Endothelial cell of umbilical vein (primary cell): ENCODE results near the gene TPRA1. TPM values are rescaled to one million over a fixed set of nuclear protein-coding genes. Genes with fewer than 3 reads are reported as not detected.

Source experiments
- BruUV-seq: library from RNA; stranded (reverse); fragments of 400-500 nt; replicated peaks from 2 replicates; lab custom pipeline; 2021; lab: Mats Ljungman, UMichigan
- CTCF ChIA-PET: fragments of 300-600, 350-600 bp; sonication (Branson Sonifier 250); formaldehyde crosslinking; loops from one replicate; lab custom pipeline; 2021; ENCODE audit warnings: antibody characterized with exemption, inconsistent platforms; lab: Charles Lee
- POLR2A ChIA-PET: fragments of 300-600, 350-600 bp; sonication (Branson Sonifier 250); formaldehyde crosslinking; loops from one replicate; lab custom pipeline; 2021; ENCODE audit warnings: antibody characterized with exemption, inconsistent platforms; lab: Charles Lee
- DNase-seq: peaks from one replicate; pipeline ENCODE4 v3.0.0-alpha.2; 2011; ENCODE audit warnings: low read depth, low spot score
- FAIRE-seq: peaks from 2 replicates; lab custom pipeline; 2011; peaks lifted over from hg19 to GRCh38; lab: Jason Lieb, UNC
- H2AFZ ChIP-seq: 2 replicates; pipeline ENCODE4 v1.6.0; 2012; ENCODE audit warnings: low read depth, low read length, control low read depth, inconsistent platforms
- H3K27ac ChIP-seq: 2 replicates; pipeline ENCODE4 v1.5.1; 2011; ENCODE audit warnings: low read depth, mild to moderate bottlenecking, control low read depth, low read length, moderate library complexity; ENCODE audit not compliant: insufficient read depth
- H3K27me3 ChIP-seq, 2 experiments: 2 replicates each; pipeline versions ENCODE4 v1.6.0 to v1.6.1; 2011; ENCODE audit warnings: low read length in 2 of 2, mixed read lengths in 1 of 2; ENCODE audit not compliant: control insufficient read depth in 2 of 2, insufficient read depth in 2 of 2
- H3K36me3 ChIP-seq, 2 experiments: 2 replicates in 1 of 2; 3 replicates in 1 of 2; pipeline ENCODE4 v1.5.1; 2011; ENCODE audit warnings: low read length in 2 of 2, mild to moderate bottlenecking in 1 of 2, moderate library complexity in 1 of 2; ENCODE audit not compliant: control insufficient read depth in 2 of 2, insufficient read depth in 2 of 2; ENCODE audit errors: extremely low read depth in 1 of 2
- H3K4me1 ChIP-seq: 3 replicates; pipeline ENCODE4 v1.5.1; 2011; ENCODE audit warnings: mild to moderate bottlenecking, low read length; ENCODE audit not compliant: control insufficient read depth, insufficient read depth; ENCODE audit errors: extremely low read depth
- H3K4me2 ChIP-seq: 2 replicates; pipeline ENCODE4 v1.6.1; 2011; ENCODE audit warnings: low read length, control low read depth, mixed read lengths; ENCODE audit not compliant: insufficient read depth
- H3K4me3 ChIP-seq, 3 experiments: fragments of 200-600 bp in 1 of 3; sonication (generic), shearing (Covaris generic) in 1 of 3; replicated peaks in 1 of 3; 2 replicates each; pipeline ENCODE4 v1.5.1; 2011 to 2016; ENCODE audit warnings: control low read depth in 3 of 3, low read length in 3 of 3, mild to moderate bottlenecking in 2 of 3, inconsistent platforms in 1 of 3, low read depth in 1 of 3, moderate library complexity in 1 of 3; ENCODE audit not compliant: insufficient read depth in 1 of 3
- H3K79me2 ChIP-seq: 2 replicates; pipeline ENCODE4 v1.6.0; 2012; ENCODE audit warnings: low read length, inconsistent platforms; ENCODE audit not compliant: control insufficient read depth, insufficient read depth
- H3K9ac ChIP-seq: replicated peaks from 2 replicates; pipeline ENCODE3; 2011; ENCODE audit warnings: low read length, control low read depth; ENCODE audit not compliant: insufficient read depth; ENCODE audit errors: extremely low read depth
- H3K9me1 ChIP-seq: replicated peaks from 3 replicates; pipeline ENCODE4 v1.6.0; 2011; ENCODE audit warnings: mild to moderate bottlenecking, low read length; ENCODE audit not compliant: control insufficient read depth, insufficient read depth; ENCODE audit errors: extremely low read depth
- H3K9me3 ChIP-seq: replicated peaks from 2 replicates; pipeline ENCODE4 v1.5.1; 2012; ENCODE audit warnings: low read length, inconsistent platforms; ENCODE audit not compliant: control insufficient read depth, insufficient read depth
- H4K20me1 ChIP-seq: replicated peaks from 2 replicates; pipeline ENCODE3; 2011; ENCODE audit warnings: mild to moderate bottlenecking, low read length; ENCODE audit not compliant: control insufficient read depth, insufficient read depth; ENCODE audit errors: extremely low read depth
- CTCF ChIP-seq, 2 donors: IDR thresholded peaks; 1 replicate in 1 of 2; 2 replicates in 1 of 2; pipeline ENCODE4 v1.5.1; 2011; ENCODE audit warnings: low read length in 2 of 2, mild to moderate bottlenecking in 2 of 2, moderate library complexity in 2 of 2, control low read depth in 1 of 2, inconsistent platforms in 1 of 2, low read depth in 1 of 2; ENCODE audit not compliant: insufficient read depth in 1 of 2; ENCODE audit errors: extremely low read depth in 1 of 2
- EZH2 ChIP-seq: IDR thresholded peaks from 2 replicates; pipeline ENCODE4 v1.6.1; 2012; ENCODE audit warnings: borderline replicate concordance, low read depth, mild to moderate bottlenecking, moderate library complexity, low read length, inconsistent platforms; ENCODE audit not compliant: severe bottlenecking
- FOS ChIP-seq: IDR thresholded peaks from 2 replicates; pipeline ENCODE4 v1.6.1; 2011; ENCODE audit warnings: mild to moderate bottlenecking, low read length, moderate library complexity, borderline replicate concordance; ENCODE audit not compliant: insufficient read depth
- GATA2 ChIP-seq: IDR thresholded peaks from 2 replicates; pipeline ENCODE4 v1.7.0; 2011; ENCODE audit warnings: low read depth, mild to moderate bottlenecking, moderate library complexity, mixed read lengths, low read length; ENCODE audit not compliant: insufficient read length, insufficient read depth
- JUN ChIP-seq: IDR thresholded peaks from 2 replicates; pipeline ENCODE4 v1.6.1; 2011; ENCODE audit warnings: borderline replicate concordance, low read depth; ENCODE audit not compliant: insufficient read length, insufficient read depth
- MAX ChIP-seq: IDR thresholded peaks from 2 replicates; pipeline ENCODE4 v1.6.1; 2011; ENCODE audit not compliant: insufficient read depth, insufficient read length
- MYC ChIP-seq: IDR thresholded peaks from one replicate; pipeline ENCODE4 v1.6.1; 2011; ENCODE audit warnings: mild to moderate bottlenecking, low read depth, low read length
- POLR2A ChIP-seq: IDR thresholded peaks from 2 replicates; pipeline ENCODE4 v1.6.1; 2012; ENCODE audit warnings: low read depth, mild to moderate bottlenecking, control low read depth, low read length
- POLR2AphosphoS5 ChIP-seq: IDR thresholded peaks from 2 replicates; pipeline ENCODE4 v1.6.1; 2012; ENCODE audit warnings: low read depth, mild to moderate bottlenecking, control low read depth, low read length, moderate library complexity; ENCODE audit not compliant: insufficient read depth
- dilution Hi-C: fragments of 300-500 bp; cut with MboI; formaldehyde crosslinking; loops from one replicate; pipeline ENCODE4 v1.15.0; 2019; ENCODE audit warnings: low sequenced_read_pairs; ENCODE audit not compliant: extremely low pct_ligation_motif_present
- intact Hi-C: fragments of 100-400 bp; cut with micrococcal nuclease; formaldehyde crosslinking; loops from one replicate; pipeline ENCODE4 v1.10.0; 2022
- polyA plus RNA-seq, 4 experiments: library from polyadenylated mRNA; depleted of rRNA in 3 of 4; stranded (reverse) in 3 of 4; unstranded in 1 of 4; fragments of >200 nt; gene quantifications; 2 replicates each; pipeline versions ENCODE4 v1.2.1 to v1.2.3, GENCODE V29; 2011 to 2012; ENCODE audit warnings: missing spikeins in 1 of 4
- total RNA-seq: library from RNA; stranded (reverse); gene quantifications from 2 replicates; pipeline ENCODE4 v1.2.3, GENCODE V29; 2021

Gene TPRA1
- total and polyA plus RNA-seq, 2 donors (not counting 3 experiments of a cell fraction or from before 2014, with no cell fraction given): 34.3 to 58.0 TPM

- Histone ChIP-seq H3K9me3 (no peaks in the 10 kb centered on the region), H2AFZ (no peak overlapping the region), H3K4me3 (no peak overlapping the region), H3K27me3 (no peaks in the 10 kb centered on the region), H3K9me1 (no peaks in the 10 kb centered on the region), H3K79me2 (peaks cover 2% of the 10 kb centered on the region), H3K4me2 (no peak overlapping the region), H3K36me3 (peaks cover 4 to 14% of the 10 kb centered on the region in 2 experiments), H4K20me1 (no peaks in the 10 kb centered on the region), H3K4me1 (no peaks in the 10 kb centered on the region), H3K9ac (no peak overlapping the region), H3K27ac (no peak overlapping the region)
- POLR2A ChIA-PET: no interaction called here
- dilution Hi-C loops (no loop called here), intact Hi-C loops (no loop called here)
- TF ChIP-seq FOS (no peak), GATA2 (no peak), POLR2A (no peak), EZH2 (no peak), MAX (no peak), MYC (no peak), JUN (no peak), POLR2AphosphoS5 (no peak), CTCF (IDR thresholded peaks at IDR 0.05; ENCODE audit: extremely low read depth in 1 of 2, insufficient read depth in 1 of 2, low read depth in 1 of 2, low read length in 2 of 2) (no peak)
- CTCF ChIA-PET: interaction anchor here (0.9 kb wide), 1 partner anchor 32 kb away, joined by 6 read pairs; no protein-coding TSS in a partner anchor
- FAIRE-seq (no peak), DNase-seq (no peak)
- no TSS peak for BruUV-seq
Measured at GRCh38 chr3:127606981-127607595, 16.6 kb upstream of the TPRA1 start.
